K562 treated with DMSO at 1 percent for 24 hours (cell line): ENCODE data around the gene ZNF493. TPM values are rescaled to one million over a fixed set of nuclear protein-coding genes. Genes with fewer than 3 reads are reported as not detected.

Experiments used
- total RNA-seq: library from RNA; unstranded; fragments of 300-600 nt; gene quantifications from 2 replicates; pipeline ENCODE4 v1.2.3, GENCODE V29; 2022; ENCODE audit warnings: low read depth; ENCODE audit not compliant: insufficient read depth

The ZNF493 gene
- 3.3 and 5.7 TPM in 2 replicates for total RNA-seq

GRCh38 chr19:21396893-21397572, at the start of gene ZNF493:
ZNF493 (plus strand) TSS chr19:21397133; CDS start chr19:21397238, 105 bp downstream.

GRCh38 chr19:21358768-21359451, 38.0 kb upstream of the ZNF493 start, which contains the start of gene ZNF738:
ZNF738 (plus strand) TSS chr19:21359000; CDS start chr19:21359141, 141 bp downstream.

Other genes starting within 250 kb of the ZNF493 start
- 1.1 and 2.7 TPM in 2 replicates for gene ZNF708, start 67.7 kb upstream of the ZNF493 start, total RNA-seq
- 4.7 and 4.9 TPM in 2 replicates for gene ZNF738, start 38.1 kb upstream of the ZNF493 start, total RNA-seq
- 9.6 and 11.9 TPM in 2 replicates for gene ZNF429, start 108.5 kb downstream of the ZNF493 start, total RNA-seq